ENCODE measurements around the gene KLHL5.
"Not testable (repeated sequence)": the region's sequence is repeated elsewhere in the genome, so short reads cannot be mapped to it uniquely, and the experiment has no call there.

KLHL5 gene

DNA sequence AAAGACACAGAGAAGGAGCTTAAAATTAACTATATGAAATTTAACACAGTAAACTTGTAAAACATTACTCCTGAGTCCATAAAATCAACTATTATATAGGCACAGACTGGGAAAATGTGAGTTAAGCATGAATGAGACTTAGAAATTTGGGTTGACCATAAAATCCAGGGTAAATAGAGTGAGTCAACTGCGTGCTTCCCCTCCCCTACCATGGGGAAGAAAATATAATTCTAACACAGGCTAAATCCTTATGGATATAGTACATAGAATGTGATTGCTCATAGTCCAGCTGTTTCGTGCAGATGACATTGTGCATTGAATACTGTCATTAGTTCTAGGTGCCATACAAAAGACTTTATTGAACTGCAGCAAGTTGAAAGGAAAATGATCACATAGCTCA lies 42.2 kb downstream of the KLHL5 start:
- no peak for DNase-seq

DNA sequence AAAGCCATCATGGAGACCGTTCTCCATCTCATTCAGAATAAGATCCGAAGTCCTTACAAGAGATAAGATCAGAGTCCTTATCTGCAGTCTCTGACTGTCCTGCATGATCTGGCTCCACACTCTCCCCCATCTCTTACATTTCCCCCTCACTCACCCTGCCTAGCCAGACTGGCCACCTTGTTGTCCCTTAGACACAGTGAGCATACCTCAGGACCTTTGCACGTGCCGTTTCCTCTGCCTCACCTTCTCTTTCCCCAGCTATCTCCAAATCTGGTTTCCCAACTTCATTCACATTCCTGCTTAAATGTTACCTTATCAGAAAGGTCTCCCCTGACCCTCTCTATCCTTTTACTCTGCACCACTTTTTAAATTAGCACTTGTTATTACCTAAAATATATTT lies 44.0 kb downstream of the KLHL5 start:
- DNase-seq, result no peak

DNA sequence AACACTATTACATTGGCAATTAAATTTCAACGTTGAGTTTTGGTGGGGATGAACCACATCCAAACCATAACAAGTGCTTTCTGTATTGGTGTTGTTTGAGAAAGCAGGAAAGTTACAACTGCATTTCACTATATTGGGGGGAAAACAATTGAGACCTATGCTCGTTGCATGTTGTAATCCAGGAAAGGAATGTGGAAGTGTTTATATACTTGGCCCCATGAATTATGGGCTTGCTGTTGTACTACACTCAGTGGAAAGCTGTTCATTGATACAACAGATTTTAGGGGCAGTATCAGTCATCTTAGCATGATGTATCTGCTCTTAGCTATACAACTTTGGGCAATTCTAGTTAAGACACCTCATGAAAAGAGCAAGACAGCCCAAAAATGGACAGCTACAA lies 52.4 kb downstream of the KLHL5 start:
- DNase-seq, result no peak

DNA sequence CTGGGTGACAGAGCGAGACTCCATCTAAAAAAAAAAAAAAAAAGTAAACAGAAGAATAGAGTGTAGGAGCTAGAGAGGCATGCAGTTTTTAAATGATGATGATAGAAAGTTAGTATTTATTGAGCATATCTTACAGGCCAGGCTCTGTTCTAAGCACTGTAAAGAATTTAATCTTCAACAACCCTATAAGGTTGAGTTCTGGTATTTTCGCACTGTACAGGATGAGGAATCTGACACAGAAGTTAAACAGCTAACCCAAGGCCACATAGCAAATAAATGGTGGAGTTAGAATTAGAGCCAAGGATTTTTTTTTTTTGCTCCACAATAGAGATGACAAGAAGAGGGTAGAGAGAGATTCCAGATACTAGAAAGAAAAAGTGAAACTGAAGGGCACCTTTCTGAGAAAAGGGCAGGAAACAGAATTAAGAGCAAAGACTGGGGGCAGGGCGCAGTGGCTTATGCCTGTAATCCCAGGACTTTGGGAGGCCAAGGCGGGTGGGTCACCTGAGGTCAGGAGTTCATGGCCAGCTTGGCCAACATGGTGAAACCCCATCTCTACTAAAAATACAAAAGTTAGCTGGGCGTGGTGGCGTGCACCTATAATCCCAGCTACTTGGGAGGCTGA lies 56.1 kb downstream of the KLHL5 start:
- peak; percentile 91 for DNase-seq

DNA sequence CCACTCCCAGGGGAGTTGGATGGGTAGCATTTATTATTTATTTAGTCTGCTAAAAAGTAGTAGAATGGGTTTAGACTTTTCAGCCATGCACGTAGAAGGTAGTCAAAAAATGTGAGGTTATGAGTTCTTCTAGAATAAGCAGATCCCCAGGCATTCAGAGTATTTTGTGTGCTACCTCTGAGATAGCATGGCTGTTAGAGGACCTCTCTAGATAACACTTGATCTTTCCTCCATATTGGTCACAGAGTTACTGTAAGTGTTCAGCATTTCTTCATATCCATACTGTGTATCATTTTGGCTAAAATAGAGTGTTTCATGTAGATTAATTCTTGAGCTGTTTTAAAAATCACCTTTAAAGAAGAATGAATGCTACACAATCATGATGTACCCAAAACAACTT lies 58.4 kb downstream of the KLHL5 start:
- DNase-seq, result no peak

DNA sequence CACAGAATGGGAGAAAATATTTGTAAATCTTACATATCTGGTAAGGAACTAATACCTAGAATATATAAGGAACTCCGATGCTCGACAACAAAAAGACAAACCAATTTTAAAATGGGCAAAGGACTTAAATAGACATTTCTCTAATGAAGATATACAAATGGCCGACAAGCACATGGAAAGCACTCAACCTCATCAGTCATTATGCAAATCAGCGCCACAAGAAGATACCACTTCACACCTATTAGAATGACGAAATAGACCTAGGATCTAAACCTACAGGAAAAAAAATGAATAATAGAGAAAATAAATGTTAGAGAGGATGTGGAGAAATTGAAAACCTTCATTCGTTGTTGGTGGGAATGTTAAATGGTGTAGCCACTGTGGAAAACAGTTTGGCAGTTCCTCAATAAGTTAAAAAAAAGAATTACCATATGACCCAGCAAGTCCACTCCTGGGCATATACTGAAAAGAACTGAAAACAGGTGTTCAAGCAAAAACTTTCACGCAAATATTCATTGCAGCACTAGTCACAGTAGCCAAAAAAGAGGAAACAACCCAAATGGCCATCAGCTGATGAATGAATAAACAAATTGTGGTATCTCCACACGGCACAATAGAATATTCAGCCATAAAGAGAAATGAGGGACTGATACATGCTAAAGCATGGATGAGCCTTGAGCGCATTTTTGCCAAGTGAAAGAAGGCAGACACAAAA lies 63.0 kb downstream of the KLHL5 start:
- peak; percentile 13 for DNase-seq

DNA sequence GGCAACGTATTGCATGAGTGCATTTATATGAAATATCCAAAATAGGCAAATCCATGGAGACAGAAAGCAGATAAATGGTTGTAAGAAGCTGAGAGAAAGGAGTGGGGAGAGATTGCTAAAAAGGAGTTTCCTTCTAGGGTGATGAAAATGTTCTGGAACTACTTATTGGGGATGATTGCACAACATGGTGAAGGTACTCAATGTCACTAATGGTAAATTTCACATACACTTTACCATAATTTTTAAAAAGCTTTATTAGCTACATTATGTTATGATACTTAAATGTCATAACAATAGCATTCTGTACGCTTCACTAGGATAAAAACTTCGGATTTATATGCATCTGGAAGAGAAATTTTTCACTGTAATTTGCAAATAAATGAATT lies 63.6 kb downstream of the KLHL5 start:
- DNase-seq, result no peak

DNA sequence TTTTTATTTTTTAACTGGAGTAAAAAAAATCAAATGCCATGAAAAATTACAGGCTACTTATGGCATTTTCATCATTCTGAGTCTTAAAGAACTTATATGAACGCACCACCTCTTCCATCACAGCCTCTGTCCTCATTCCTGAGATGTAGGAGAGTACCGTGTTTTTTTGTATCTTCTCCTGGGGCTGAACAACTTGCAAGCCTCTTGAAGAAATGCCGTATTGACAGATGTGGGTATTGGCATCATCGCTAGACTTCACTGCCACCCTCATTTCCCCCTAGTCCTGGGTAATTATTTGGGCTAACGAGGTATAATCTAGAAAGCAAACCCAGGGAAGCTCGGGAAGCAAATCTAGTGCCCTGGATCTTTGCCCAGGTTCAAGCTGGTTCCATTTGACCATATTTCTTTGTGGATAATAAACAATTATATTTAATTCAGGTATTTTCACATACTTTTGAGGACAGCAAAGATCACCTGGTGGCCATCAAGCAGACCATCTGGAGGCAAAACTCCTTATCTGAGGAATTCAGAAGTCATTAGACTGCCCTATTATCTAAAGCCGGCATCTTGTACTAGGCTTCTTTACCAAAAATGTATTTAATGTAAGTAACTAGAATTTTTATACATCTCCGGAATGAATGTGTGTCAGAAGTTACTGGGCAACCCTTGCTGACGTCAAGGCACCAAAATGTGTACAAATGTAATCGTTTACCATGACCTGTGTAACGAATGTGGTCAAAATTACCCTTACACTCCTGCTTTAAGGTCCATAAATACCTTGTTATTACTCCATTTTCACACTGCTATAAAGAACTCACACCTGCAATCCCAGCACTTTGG lies 64.4 kb downstream of the KLHL5 start:
- no peak for DNase-seq

DNA sequence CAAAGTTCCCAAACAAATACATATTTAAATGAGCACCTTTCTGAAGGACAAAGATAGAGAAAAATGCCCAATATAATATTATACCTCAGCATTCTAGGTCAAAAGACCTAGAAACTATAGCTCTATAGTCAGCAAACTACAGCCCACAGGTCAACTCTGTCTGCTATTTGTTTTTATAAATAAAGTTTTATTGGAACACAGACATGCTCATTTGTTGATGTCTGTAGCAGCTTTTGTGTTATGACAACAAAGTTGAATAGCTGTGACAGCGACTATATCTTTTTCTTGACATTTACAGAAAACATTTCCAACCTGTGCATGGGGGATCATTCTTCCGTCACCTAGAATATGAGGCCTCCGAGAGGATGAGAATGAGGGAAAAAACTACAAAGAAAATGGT lies 71.6 kb downstream of the KLHL5 start:
- no peak for DNase-seq

DNA sequence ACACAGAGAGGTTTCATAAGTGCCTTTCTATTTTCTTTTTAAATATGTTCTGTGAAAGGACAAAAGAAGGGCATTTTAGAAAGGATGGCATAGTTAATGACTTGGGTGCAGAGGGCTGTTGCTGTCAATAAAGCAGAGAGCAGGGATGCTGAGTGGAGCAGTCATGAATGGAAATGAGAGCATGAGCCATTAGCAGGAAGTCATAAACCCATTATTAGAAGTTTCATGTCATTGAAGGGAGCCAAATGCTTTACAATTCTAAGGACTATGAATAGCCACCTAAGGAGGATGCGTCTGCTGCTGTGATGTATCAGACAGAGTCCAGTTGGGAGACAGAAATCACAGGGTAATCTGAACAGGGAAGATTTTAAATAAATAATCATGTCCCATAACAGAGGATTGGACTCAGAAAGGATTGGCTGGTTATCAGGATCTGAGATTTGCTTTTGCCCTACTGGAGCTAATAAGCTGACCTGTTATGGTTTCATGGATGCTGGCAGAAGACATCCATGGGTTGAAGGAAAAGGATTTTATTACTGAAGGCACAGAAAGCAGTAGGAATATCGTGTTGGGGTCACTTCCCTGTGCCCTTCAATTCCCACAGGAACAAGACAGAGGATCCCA lies 72.8 kb downstream of the KLHL5 start:
- DNase-seq, result no peak

DNA sequence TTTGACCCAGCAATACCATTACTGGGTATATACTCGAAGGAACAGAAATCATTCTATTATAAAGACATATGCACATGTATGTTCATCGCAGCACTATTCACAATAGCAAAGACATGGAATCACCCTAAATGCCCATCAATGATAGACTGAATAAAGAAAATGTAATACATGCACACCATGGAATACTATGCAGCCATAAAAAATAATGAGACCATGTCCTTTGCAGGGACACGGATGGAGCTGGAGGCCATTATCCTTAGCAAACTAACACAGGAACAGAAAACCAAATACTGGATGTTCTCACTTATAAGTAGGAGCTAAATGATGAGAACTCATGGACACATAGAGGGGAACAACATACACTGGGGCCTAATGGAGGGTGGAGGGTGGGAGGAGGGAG lies 76.2 kb downstream of the KLHL5 start:
- not testable (repeated sequence) for DNase-seq

DNA sequence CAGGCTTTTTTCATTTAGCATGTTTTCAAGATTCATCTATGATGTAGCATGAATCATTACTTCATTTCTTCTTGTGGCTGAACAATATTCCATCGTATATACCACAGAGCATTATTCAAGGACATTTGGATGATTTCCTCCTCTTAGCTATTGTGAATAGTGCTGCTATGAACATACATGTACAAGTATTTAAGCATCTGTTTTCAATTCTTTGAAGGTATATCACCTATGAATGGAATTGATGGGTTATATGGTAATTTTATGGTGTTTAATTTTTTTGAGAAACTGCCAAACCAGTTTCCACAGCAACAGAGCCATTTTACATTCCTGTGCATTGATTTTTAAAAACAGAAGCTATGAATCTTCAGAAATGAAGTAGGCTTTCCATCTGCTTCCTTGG lies 84.2 kb downstream of the KLHL5 start:
- DNase-seq, result no peak

DNA sequence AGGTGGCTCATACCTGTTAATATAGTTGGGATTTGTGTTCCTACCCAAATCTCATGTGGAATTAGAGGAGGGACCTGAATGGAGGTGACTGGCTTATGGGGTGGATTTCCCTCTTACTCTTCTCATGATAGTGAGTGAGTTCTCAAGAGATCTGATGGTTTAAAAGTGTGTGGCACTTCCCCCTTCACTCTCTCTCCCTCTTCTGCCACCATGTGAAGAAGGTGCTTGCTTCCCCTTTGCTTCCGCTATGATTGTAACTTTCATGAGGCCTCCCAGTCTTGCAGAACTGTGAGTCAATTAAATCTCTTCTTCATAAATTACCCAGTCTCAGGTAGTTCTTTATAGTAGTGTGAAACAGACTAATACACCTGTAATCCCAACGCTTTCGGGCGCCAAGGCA lies 92.0 kb downstream of the KLHL5 start:
- no peak for DNase-seq

DNA sequence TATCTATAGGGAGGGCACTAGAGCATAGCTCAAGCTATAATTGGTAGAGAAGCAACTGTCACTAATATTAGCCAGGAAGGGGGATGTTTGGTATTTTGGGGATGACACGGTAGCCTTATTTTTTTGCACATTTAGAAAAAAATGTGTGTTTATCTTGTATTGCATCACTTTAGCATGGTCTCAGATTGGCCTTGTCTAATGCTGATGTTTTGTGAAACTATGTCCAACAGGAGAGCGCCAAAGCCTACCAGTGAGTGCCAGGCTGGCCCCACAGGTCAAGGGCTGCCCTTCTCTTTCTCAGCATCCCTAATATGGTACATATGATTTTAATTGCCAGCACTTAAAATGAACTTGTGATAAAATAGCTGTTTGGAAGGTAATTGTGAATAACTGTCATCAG lies 95.5 kb downstream of the KLHL5 start:
- DNase-seq, result no peak

DNA sequence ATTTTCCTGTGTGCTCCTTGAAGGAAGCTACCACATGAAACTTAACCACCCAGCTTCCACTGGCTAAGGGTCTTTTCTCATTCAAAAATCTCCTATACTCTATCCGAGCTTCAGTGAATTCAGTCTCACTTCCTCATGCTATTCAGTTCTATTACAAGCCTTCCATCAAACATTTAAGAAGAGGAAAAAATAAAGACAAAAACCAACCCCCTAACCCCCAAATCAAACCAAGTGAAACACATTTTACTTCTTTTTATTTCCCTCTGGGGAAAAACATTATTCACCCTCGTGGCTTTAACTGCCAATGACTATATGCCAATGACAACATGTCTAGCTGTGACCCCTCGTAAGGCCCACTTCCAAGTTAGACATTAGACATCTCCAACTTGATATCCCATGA lies 104.1 kb downstream of the KLHL5 start:
- no peak for DNase-seq

DNA sequence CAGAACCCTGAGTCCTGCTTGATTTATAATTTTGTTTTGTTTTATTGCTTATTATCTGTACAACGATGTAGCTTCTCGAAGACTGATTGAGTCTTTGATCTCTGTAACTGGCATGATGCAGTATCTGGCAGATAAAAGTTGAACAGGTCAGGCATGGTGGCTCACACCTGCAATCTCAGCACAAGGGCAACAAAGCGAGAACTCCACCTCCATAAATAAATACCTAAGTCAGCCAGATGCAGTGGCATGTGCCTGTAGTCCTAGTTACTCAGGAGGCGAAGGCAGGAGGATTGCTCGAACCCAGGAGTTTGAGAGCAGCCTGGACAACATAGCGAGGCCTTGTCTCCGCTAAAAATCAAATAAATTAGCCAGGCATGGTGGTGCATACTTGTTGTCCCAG lies 104.6 kb downstream of the KLHL5 start:
- DNase-seq, result no peak

DNA sequence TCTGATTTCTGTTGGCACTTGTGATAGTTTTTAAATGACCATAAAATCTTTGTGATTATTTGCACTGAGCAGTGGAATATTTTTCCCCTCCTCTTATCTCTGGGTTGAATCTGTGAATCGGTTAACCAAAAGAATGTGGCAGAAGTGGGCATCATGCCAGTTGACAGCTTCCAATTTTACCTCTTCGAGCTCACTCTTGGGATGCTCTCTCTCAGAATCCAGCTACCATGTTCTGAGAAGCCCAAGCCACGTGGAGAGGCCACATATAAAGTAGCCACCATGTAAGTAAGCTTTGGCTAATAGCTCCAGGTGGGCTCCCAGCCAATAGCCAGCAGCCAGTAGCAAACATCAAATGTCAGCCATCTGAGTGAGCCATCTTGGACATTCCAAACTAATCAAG lies 107.4 kb downstream of the KLHL5 start:
- DNase-seq, result peak; percentile 43

DNA sequence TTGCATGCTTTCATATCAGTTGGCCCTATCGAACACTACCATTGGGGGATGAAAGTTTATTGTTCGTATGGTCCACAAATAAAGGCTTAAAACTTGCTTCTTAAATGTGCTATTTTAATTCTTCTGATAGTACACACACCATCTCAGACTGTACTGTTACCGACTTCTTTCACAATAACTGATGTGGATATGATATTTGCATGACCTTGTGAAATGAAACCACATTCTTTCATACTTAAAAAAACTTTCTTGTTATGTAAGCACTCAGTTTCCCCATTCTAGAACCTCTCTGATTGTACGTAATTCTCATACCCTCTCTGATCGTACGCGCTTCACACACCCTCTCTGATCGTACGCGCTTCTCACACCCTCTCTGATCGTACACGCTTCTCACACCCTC lies 108.3 kb downstream of the KLHL5 start:
- no peak for DNase-seq
